Measurements from ENCODE around the gene PACS2. TPM values are rescaled to one million over a fixed set of nuclear protein-coding genes. Genes with fewer than 3 reads are reported as not detected.

The PACS2 gene
- total and polyA plus RNA-seq, 2 donors (not counting 1 experiment from before 2014, with no cell fraction given), result 65.6 to 70.7 TPM

GRCh38 chr14:105382343-105383082 is 68.0 kb downstream of the PACS2 start:
- Histone ChIP-seq H3K4me3 (ENCODE audit: control extremely low read depth in 1 of 5, extremely low read depth in 1 of 5, insufficient read depth in 1 of 5, low read depth in 2 of 5, low read length in 4 of 5) (no peak overlapping the region), H4K20me1 (ENCODE audit: control insufficient read depth, insufficient read depth, low read length, poor library complexity, severe bottlenecking) (no peaks in the 10 kb centered on the region), H3K36me3 (replicated peaks in 1 of 2; ENCODE audit: control extremely low read depth in 1 of 2, control insufficient read depth in 1 of 2, extremely low read depth in 1 of 2, insufficient read depth in 2 of 2, low read length in 1 of 2) (no peaks in the 10 kb centered on the region), H3K4me1 (ENCODE audit: control insufficient read depth in 2 of 2, insufficient read depth in 2 of 2, low read length in 2 of 2) (no peaks in the 10 kb centered on the region), H3K9ac (ENCODE audit: low read length) (no peak overlapping the region), H3K9me3 (ENCODE audit: control extremely low read depth in 1 of 3, control insufficient read depth in 2 of 3, insufficient read depth in 1 of 3, low read length in 2 of 3) (no peaks in the 10 kb centered on the region), H3K27ac (ENCODE audit: low read length in 2 of 2) (no peak overlapping the region), H3K79me2 (ENCODE audit: control insufficient read depth, insufficient read depth, low read length) (no peaks in the 10 kb centered on the region), H3K4me2 (replicated peaks; ENCODE audit: low read depth, low read length, poor library complexity, severe bottlenecking) (no peak overlapping the region), H3K27me3 (replicated peaks in 1 of 4; ENCODE audit: control extremely low read depth in 1 of 4, control insufficient read depth in 3 of 4, insufficient read depth in 4 of 4, low read length in 3 of 4) (no peaks in the 10 kb centered on the region), H2AFZ (ENCODE audit: insufficient read depth, low read depth, low read length, poor library complexity, severe bottlenecking) (no peak overlapping the region)
- Mint-ChIP-seq H3K4me3 (no peak overlapping the region), H3K9me3 (ENCODE audit: insufficient read depth) (no peaks in the 10 kb centered on the region), H3K27ac (no peak overlapping the region), H3K4me1 (no peaks in the 10 kb centered on the region), H3K27me3 (no peaks in the 10 kb centered on the region)
- DNase-seq, result no peak
- 96% methylated on average over 24 of the region's 26 CpGs for WGBS (ENCODE audit: insufficient coverage)
- TF ChIP-seq EZH2 (IDR thresholded peaks at IDR 0.05; ENCODE audit: borderline replicate concordance, insufficient read depth, low read depth, low read length, poor library complexity, severe bottlenecking) (no peak), CTCF (IDR thresholded peaks at IDR 0.05) (no peak)
- ChIA-PET POLR2A (no interaction called here), CTCF (no interaction called here)
- no peak for ATAC-seq (ENCODE audit: low read depth)
- intact Hi-C loops (cut with micrococcal nuclease), result no loop called here

GRCh38 chr14:105383083-105383730 is 68.7 kb downstream of the PACS2 start:
- Histone ChIP-seq H3K4me2 (replicated peaks; ENCODE audit: low read depth, low read length, poor library complexity, severe bottlenecking) (no peak overlapping the region), H3K27ac (ENCODE audit: low read length in 2 of 2) (no peak overlapping the region), H3K27me3 (replicated peaks in 1 of 4; ENCODE audit: control extremely low read depth in 1 of 4, control insufficient read depth in 3 of 4, insufficient read depth in 4 of 4, low read length in 3 of 4) (no peaks in the 10 kb centered on the region), H3K4me1 (ENCODE audit: control insufficient read depth in 2 of 2, insufficient read depth in 2 of 2, low read length in 2 of 2) (no peaks in the 10 kb centered on the region), H3K4me3 (ENCODE audit: control extremely low read depth in 1 of 5, extremely low read depth in 1 of 5, insufficient read depth in 1 of 5, low read depth in 2 of 5, low read length in 4 of 5) (no peak overlapping the region), H4K20me1 (ENCODE audit: control insufficient read depth, insufficient read depth, low read length, poor library complexity, severe bottlenecking) (no peaks in the 10 kb centered on the region), H3K9ac (ENCODE audit: low read length) (no peak overlapping the region), H2AFZ (ENCODE audit: insufficient read depth, low read depth, low read length, poor library complexity, severe bottlenecking) (no peak overlapping the region), H3K9me3 (ENCODE audit: control extremely low read depth in 1 of 3, control insufficient read depth in 2 of 3, insufficient read depth in 1 of 3, low read length in 2 of 3) (no peaks in the 10 kb centered on the region), H3K79me2 (ENCODE audit: control insufficient read depth, insufficient read depth, low read length) (no peaks in the 10 kb centered on the region), H3K36me3 (replicated peaks in 1 of 2; ENCODE audit: control extremely low read depth in 1 of 2, control insufficient read depth in 1 of 2, extremely low read depth in 1 of 2, insufficient read depth in 2 of 2, low read length in 1 of 2) (no peaks in the 10 kb centered on the region)
- ChIA-PET CTCF (no interaction called here), POLR2A (no interaction called here)
- no peaks in the 10 kb centered on the region for H3K9me3 Mint-ChIP-seq (ENCODE audit: insufficient read depth)
- DNase-seq, result no peak
- WGBS (ENCODE audit: insufficient coverage), result 98% methylated on average over 25 of the region's 32 CpGs
- no peak overlapping the region for H3K4me3 Mint-ChIP-seq
- no peak overlapping the region for H3K27ac Mint-ChIP-seq
- no peak for TF ChIP-seq CTCF (IDR thresholded peaks at IDR 0.05)
- no peak for ATAC-seq (ENCODE audit: low read depth)
- no peaks in the 10 kb centered on the region for H3K27me3 Mint-ChIP-seq
- H3K4me1 Mint-ChIP-seq, result no peaks in the 10 kb centered on the region
- intact Hi-C loops (cut with micrococcal nuclease), result no loop called here
